ENCODE measurements around the gene KANSL2. TPM values are rescaled to one million over a fixed set of nuclear protein-coding genes. Genes with fewer than 3 reads are reported as not detected.
"Not testable (repeated sequence)": the region's sequence is repeated elsewhere in the genome, so short reads cannot be mapped to it uniquely, and the experiment has no call there.

The KANSL2 gene
- total RNA-seq, 2 experiments from 2014 or later: 45.9 to 47.3 TPM

- intact Hi-C loops (cut with micrococcal nuclease): no loop called here
- no peak overlapping the region for H3K27ac Mint-ChIP-seq
- no peak overlapping the region for H3K4me3 Mint-ChIP-seq
- TF ChIP-seq CTCF (IDR thresholded peaks at IDR 0.05): no peak
- H3K36me3 Mint-ChIP-seq (ENCODE audit: low read depth): peaks cover 50% of the 10 kb centered on the region
- peaks cover 9% of the 10 kb centered on the region for H3K4me1 Mint-ChIP-seq (ENCODE audit: low read depth)
- no peak for ATAC-seq
- H3K9me3 Mint-ChIP-seq: peaks cover 5% of the 10 kb centered on the region
- POLR2A ChIA-PET: no interaction called here
- no peaks in the 10 kb centered on the region for H3K27me3 Mint-ChIP-seq
- DNase-seq: no peak
- CTCF ChIA-PET: no interaction called here
These were observed 39.0 kb downstream of the KANSL2 start for GRCh38 chr12:48643011-48643410.

- intact Hi-C loops (cut with micrococcal nuclease); H3K9me3 Mint-ChIP-seq; CTCF ChIA-PET; H3K27me3 Mint-ChIP-seq; POLR2A ChIA-PET; DNase-seq; ATAC-seq; H3K27ac Mint-ChIP-seq; H3K4me3 Mint-ChIP-seq; H3K4me1 Mint-ChIP-seq (ENCODE audit: low read depth): not testable (repeated sequence)
- peaks cover 44% of the 10 kb centered on the region for H3K36me3 Mint-ChIP-seq (ENCODE audit: low read depth)
These were observed 40.1 kb downstream of the KANSL2 start for GRCh38 chr12:48641752-48642555.

GRCh38 chr12:48640854-48641253, 41.2 kb downstream of the KANSL2 start:
- no peak overlapping the region for H3K4me3 Mint-ChIP-seq
- CTCF ChIA-PET: no interaction called here
- no peak for DNase-seq
- peaks cover 5% of the 10 kb centered on the region for H3K9me3 Mint-ChIP-seq
- no peaks in the 10 kb centered on the region for H3K27me3 Mint-ChIP-seq
- POLR2A ChIA-PET: no interaction called here
- ATAC-seq: no peak
- TF ChIP-seq CTCF (IDR thresholded peaks at IDR 0.05): no peak
- H3K27ac Mint-ChIP-seq: no peak overlapping the region
- peaks cover 39% of the 10 kb centered on the region for H3K36me3 Mint-ChIP-seq (ENCODE audit: low read depth)
- intact Hi-C loops (cut with micrococcal nuclease): no loop called here
- H3K4me1 Mint-ChIP-seq (ENCODE audit: low read depth): peaks cover 4% of the 10 kb centered on the region

- Mint-ChIP-seq H3K36me3 (ENCODE audit: low read depth) (peaks cover 38% of the 10 kb centered on the region), H3K4me3 (no peak overlapping the region), H3K27ac (no peak overlapping the region), H3K27me3 (no peaks in the 10 kb centered on the region), H3K9me3 (peaks cover 5% of the 10 kb centered on the region), H3K4me1 (ENCODE audit: low read depth) (peaks cover 4% of the 10 kb centered on the region)
- ATAC-seq (no peak), DNase-seq (no peak)
- ChIA-PET POLR2A (interaction anchor here (1.9 kb wide), 1 partner anchor 11 kb away, joined by 4 read pairs; no protein-coding TSS in a partner anchor), CTCF (no interaction called here)
- intact Hi-C loops (cut with micrococcal nuclease): no loop called here
- TF ChIP-seq CTCF (IDR thresholded peaks at IDR 0.05): no peak
These were observed 41.6 kb downstream of the KANSL2 start for GRCh38 chr12:48640428-48640827.

- DNase-seq: no peak
- no peak for TF ChIP-seq CTCF (IDR thresholded peaks at IDR 0.05)
- Mint-ChIP-seq H3K4me3 (no peak overlapping the region), H3K9me3 (no peaks in the 10 kb centered on the region), H3K27me3 (peaks cover 10% of the 10 kb centered on the region), H3K27ac (no peak overlapping the region), H3K4me1 (ENCODE audit: low read depth) (no peaks in the 10 kb centered on the region), H3K36me3 (ENCODE audit: low read depth) (no peaks in the 10 kb centered on the region)
- CTCF ChIA-PET: interaction anchor here (2.0 kb wide), 1 partner anchor 13 kb away, joined by 11 read pairs; no protein-coding TSS in a partner anchor
- no peak for ATAC-seq
- intact Hi-C loops (cut with micrococcal nuclease): no loop called here
- POLR2A ChIA-PET: no interaction called here
These were observed 51.0 kb downstream of the KANSL2 start for GRCh38 chr12:48631071-48631470.

Data from activated CD8-positive, alpha-beta T cell treated with anti-CD3 and anti-CD28 coated beads for 36 hours (primary cell).